H9 (cell line): Measurements from ENCODE around the gene EDA. TPM values are rescaled to one million over a fixed set of nuclear protein-coding genes. Genes with fewer than 3 reads are reported as not detected.

Experiments
- DNase-seq: peaks from one replicate; pipeline ENCODE4 v3.0.0-alpha.2; 2017
- H2AFZ ChIP-seq: one replicate; pipeline ENCODE4 v1.6.1; 2013; ENCODE audit warnings: mild to moderate bottlenecking, low read length, control low read depth, moderate library complexity
- H2AK5ac ChIP-seq: 2 replicates; pipeline ENCODE4 v1.6.1; 2013; ENCODE audit warnings: low read length, control low read depth, mixed read lengths; ENCODE audit not compliant: insufficient read length
- H2BK120ac ChIP-seq: one replicate; pipeline ENCODE4 v1.6.1; 2013; ENCODE audit warnings: low read depth, mild to moderate bottlenecking, low read length, control low read depth, inconsistent platforms; ENCODE audit not compliant: poor library complexity, severe bottlenecking
- H2BK12ac ChIP-seq: 2 replicates; pipeline ENCODE4 v1.6.1; 2013; ENCODE audit warnings: low read length, control low read depth, mixed read lengths, low read depth; ENCODE audit not compliant: insufficient read length
- H2BK15ac ChIP-seq: 2 replicates; pipeline ENCODE4 v1.6.1; 2013; ENCODE audit warnings: low read depth, low read length, control low read depth
- H2BK20ac ChIP-seq: one replicate; pipeline ENCODE4 v1.6.1; 2013; ENCODE audit warnings: low read depth, mild to moderate bottlenecking, low read length, control low read depth, inconsistent platforms; ENCODE audit not compliant: poor library complexity, severe bottlenecking
- H2BK5ac ChIP-seq: 2 replicates; pipeline ENCODE4 v1.6.1; 2013; ENCODE audit warnings: low read length, control low read depth, mixed read lengths; ENCODE audit not compliant: insufficient read length
- H3K14ac ChIP-seq: 2 replicates; pipeline ENCODE4 v1.6.1; 2013; ENCODE audit warnings: low read length, control low read depth; ENCODE audit not compliant: insufficient read depth
- H3K18ac ChIP-seq: 2 replicates; pipeline ENCODE4 v1.6.1; 2013; ENCODE audit warnings: low read depth, mild to moderate bottlenecking, mixed read lengths, low read length, control low read depth; ENCODE audit not compliant: insufficient read length
- H3K23ac ChIP-seq: 2 replicates; pipeline ENCODE4 v1.6.1; 2013; ENCODE audit warnings: low read length, control low read depth, mixed read lengths, low read depth; ENCODE audit not compliant: insufficient read length
- H3K23me2 ChIP-seq: 2 replicates; pipeline ENCODE4 v1.6.1; 2013; ENCODE audit warnings: low read depth, mild to moderate bottlenecking, mixed read lengths, low read length, control low read depth; ENCODE audit not compliant: insufficient read length, poor library complexity, severe bottlenecking
- H3K27ac ChIP-seq: 2 replicates; pipeline ENCODE4 v1.5.1; 2013; ENCODE audit warnings: low read length, control low read depth, mixed read lengths, low read depth; ENCODE audit not compliant: insufficient read length
- H3K27me3 ChIP-seq: 2 replicates; pipeline ENCODE4 v1.6.1; 2013; ENCODE audit warnings: low read length, control low read depth, inconsistent platforms; ENCODE audit not compliant: insufficient read depth
- H3K4ac ChIP-seq: 2 replicates; pipeline ENCODE4 v1.6.1; 2013; ENCODE audit warnings: low read depth, mild to moderate bottlenecking, control low read depth, inconsistent platforms, low read length, moderate library complexity
- H3K4me1 ChIP-seq: 2 replicates; pipeline ENCODE4 v1.6.1; 2013; ENCODE audit warnings: low read length, control low read depth, inconsistent platforms; ENCODE audit not compliant: insufficient read depth
- H3K4me2 ChIP-seq: 2 replicates; pipeline ENCODE4 v1.6.1; 2013; ENCODE audit warnings: low read length, control low read depth, mixed read lengths; ENCODE audit not compliant: insufficient read length, insufficient read depth
- H3K56ac ChIP-seq: 2 replicates; pipeline ENCODE4 v1.6.1; 2013; ENCODE audit warnings: low read depth, mild to moderate bottlenecking, mixed read lengths, low read length, control low read depth; ENCODE audit not compliant: insufficient read length
- H3K79me1 ChIP-seq: 2 replicates; pipeline ENCODE4 v1.6.1; 2013; ENCODE audit warnings: low read depth, mild to moderate bottlenecking, moderate library complexity, low read length, control low read depth, inconsistent platforms; ENCODE audit not compliant: insufficient read depth, poor library complexity, severe bottlenecking
- H3K79me2 ChIP-seq: 2 replicates; pipeline ENCODE4 v1.6.1; 2013; ENCODE audit warnings: low read length, control low read depth, inconsistent platforms; ENCODE audit not compliant: insufficient read depth
- H3K9ac ChIP-seq: 2 replicates; pipeline ENCODE4 v1.6.1; 2013; ENCODE audit warnings: low read length, control low read depth, mixed read lengths; ENCODE audit not compliant: insufficient read length; ENCODE audit errors: extremely low read depth
- H3K9me3 ChIP-seq: one replicate; pipeline ENCODE4 v1.6.1; 2013; ENCODE audit warnings: low read depth, low read length, inconsistent platforms; ENCODE audit not compliant: control insufficient read depth
- H3T11ph ChIP-seq: one replicate; pipeline ENCODE4 v1.6.1; 2013; ENCODE audit warnings: mild to moderate bottlenecking, low read length, control low read depth, inconsistent platforms
- H4K20me1 ChIP-seq: one replicate; pipeline ENCODE4 v1.6.1; 2013; ENCODE audit not compliant: control insufficient read depth, insufficient read length, insufficient read depth
- H4K5ac ChIP-seq: 2 replicates; pipeline ENCODE4 v1.6.1; 2013; ENCODE audit warnings: low read depth, mild to moderate bottlenecking, mixed read lengths, low read length, control low read depth; ENCODE audit not compliant: insufficient read length
- H4K8ac ChIP-seq: replicated peaks from 2 replicates; pipeline ENCODE4 v1.6.1; 2013; ENCODE audit warnings: low read length, control low read depth, mixed read lengths, low read depth; ENCODE audit not compliant: insufficient read length
- H4K91ac ChIP-seq: 2 replicates; pipeline ENCODE4 v1.6.1; 2013; ENCODE audit warnings: low read depth, mild to moderate bottlenecking, moderate library complexity, mixed read lengths, low read length, control low read depth; ENCODE audit not compliant: insufficient read length
- H3K27ac Mint-ChIP-seq, 3 experiments: 2 replicates in 2 of 3; 3 replicates in 1 of 3; pipeline ENCODE4 v1.8.0; 2020 to 2021; ENCODE audit warnings: mixed read lengths in 3 of 3, mild to moderate bottlenecking in 1 of 3, moderate library complexity in 1 of 3
- H3K27me3 Mint-ChIP-seq: 2 replicates; pipeline ENCODE4 v1.8.0; 2021; ENCODE audit warnings: low read depth, mild to moderate bottlenecking, moderate library complexity, mixed read lengths
- H3K36me3 Mint-ChIP-seq, 3 experiments: 2 replicates in 2 of 3; 3 replicates in 1 of 3; pipeline ENCODE4 v1.8.0; 2020 to 2021; ENCODE audit warnings: low read depth in 3 of 3, mixed read lengths in 3 of 3; ENCODE audit not compliant: insufficient read depth in 1 of 3
- H3K4me1 Mint-ChIP-seq, 2 experiments: 2 replicates each; pipeline ENCODE4 v1.8.0; 2020; ENCODE audit warnings: mixed read lengths in 2 of 2
- H3K4me3 Mint-ChIP-seq, 2 experiments: 2 replicates in 1 of 2; 3 replicates in 1 of 2; pipeline ENCODE4 v1.8.0; 2020 to 2021; ENCODE audit warnings: mild to moderate bottlenecking in 2 of 2, mixed read lengths in 2 of 2, moderate library complexity in 1 of 2
- H3K9me3 Mint-ChIP-seq, 2 experiments: 2 replicates in 1 of 2; 3 replicates in 1 of 2; pipeline ENCODE4 v1.8.0; 2020; ENCODE audit warnings: mild to moderate bottlenecking in 2 of 2, mixed read lengths in 2 of 2, moderate library complexity in 1 of 2
- CTCF ChIP-seq: fragments of 200-600 bp; sonication (generic); conservative IDR thresholded peaks from 3 replicates; pipeline ENCODE4 v1.8.0; 2021; ENCODE audit warnings: antibody characterized with exemption, mild to moderate bottlenecking
- total RNA-seq: library from RNA; stranded (reverse); gene quantifications from 2 replicates; pipeline ENCODE4 v1.2.1, GENCODE V29; 2021

EDA gene
- total RNA-seq, 1 experiment from 2014 or later = 7.7 TPM

DNA sequence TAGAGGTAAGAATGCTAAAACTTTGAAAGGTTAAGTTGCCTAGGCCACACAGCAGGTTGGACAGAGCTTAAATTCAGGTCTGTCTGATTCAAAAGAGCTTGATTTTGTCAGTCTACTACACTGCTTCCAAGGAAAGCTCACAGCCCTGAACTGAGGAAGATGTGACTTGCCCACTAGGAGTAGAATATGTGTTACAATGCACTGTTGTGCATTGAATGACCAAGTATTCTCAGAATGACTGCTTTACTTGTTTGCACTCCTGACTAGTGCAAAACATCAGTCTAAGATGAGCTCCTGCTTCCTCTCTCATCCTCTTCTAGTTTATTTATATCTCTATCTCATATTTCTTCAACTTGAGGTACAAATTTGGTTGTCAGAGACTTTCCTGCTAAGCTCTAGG is 377.6 kb downstream of the EDA start:
- H3K23ac ChIP-seq = no peak overlapping the region
- no peak overlapping the region for H2AK5ac ChIP-seq
- H3K79me2 ChIP-seq = no peaks in the 10 kb centered on the region
- peaks cover 31% of the 10 kb centered on the region for H3K9me3 ChIP-seq
- no peaks in the 10 kb centered on the region for H3K23me2 ChIP-seq
- no peak overlapping the region for H3K27ac ChIP-seq
- H3K4ac ChIP-seq = no peak overlapping the region
- H4K91ac ChIP-seq = no peak overlapping the region
- no peak overlapping the region for H2BK120ac ChIP-seq
- H3K4me1 ChIP-seq = no peaks in the 10 kb centered on the region
- H3K56ac ChIP-seq = no peak overlapping the region
- H3K18ac ChIP-seq = no peak overlapping the region
- Mint-ChIP-seq H3K27me3 (no peaks in the 10 kb centered on the region), H3K36me3 (peaks cover 13 to 19% (median 19%) of the 10 kb centered on the region in 3 experiments), H3K4me1 (peaks cover 4 to 10% of the 10 kb centered on the region in 2 experiments; a peak in 2 of 4 replicates), H3K9me3 (peaks cover 71 to 75% of the 10 kb centered on the region in 2 experiments), H3K4me3 (no peak overlapping the region), H3K27ac (no peak overlapping the region)
- no peak overlapping the region for H3T11ph ChIP-seq
- H3K27me3 ChIP-seq = no peaks in the 10 kb centered on the region
- H2BK20ac ChIP-seq = no peak overlapping the region
- no peak overlapping the region for H2BK12ac ChIP-seq
- no peak for TF ChIP-seq CTCF
- H3K79me1 ChIP-seq = no peaks in the 10 kb centered on the region
- H3K4me2 ChIP-seq = no peak overlapping the region
- no peak overlapping the region for H3K14ac ChIP-seq
- no peak overlapping the region for H4K5ac ChIP-seq
- no peak overlapping the region for H4K8ac ChIP-seq
- no peak overlapping the region for H2AFZ ChIP-seq
- no peaks in the 10 kb centered on the region for H4K20me1 ChIP-seq
- H3K9ac ChIP-seq = no peak overlapping the region
- DNase-seq = no peak
- H2BK5ac ChIP-seq = no peak overlapping the region
- no peak overlapping the region for H2BK15ac ChIP-seq
